Measurements from ENCODE around the gene MCC. TPM values are rescaled to one million over a fixed set of nuclear protein-coding genes. Genes with fewer than 3 reads are reported as not detected.
"Not testable (repeated sequence)": the region's sequence is repeated elsewhere in the genome, so short reads cannot be mapped to it uniquely, and the experiment has no call there.

MCC gene
- total and polyA plus RNA-seq, 5 experiments from 2014 or later: 1.2 to 4.6 (median 2.0) TPM

DNA sequence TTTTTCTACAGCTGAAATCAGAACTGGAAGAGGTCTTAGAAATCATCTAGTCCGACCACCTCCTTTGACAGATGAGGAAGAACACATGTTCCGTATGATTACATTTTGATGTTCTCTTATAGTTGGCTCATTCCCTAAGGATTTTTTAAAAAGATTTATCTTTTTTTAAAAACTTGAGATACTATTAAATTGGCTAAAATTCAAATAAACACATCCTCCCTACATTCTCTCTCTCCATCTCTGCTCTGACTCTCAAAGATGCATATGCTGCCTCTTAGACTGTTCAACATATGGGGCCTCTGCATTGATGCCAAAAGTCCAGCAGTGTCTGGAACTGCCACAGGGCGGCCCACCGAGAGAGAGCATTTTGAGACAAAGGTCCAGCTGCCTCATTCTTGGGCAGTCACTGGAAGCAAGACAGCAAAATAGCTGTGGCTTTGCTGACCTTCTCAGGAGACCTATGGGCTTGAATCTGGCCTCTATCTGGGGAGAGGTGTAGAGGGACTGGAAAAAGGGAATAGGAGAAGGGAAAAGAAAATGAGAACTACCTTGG, 40.7 kb downstream of the MCC start:
- ATAC-seq (no peak), DNase-seq (no peak)
- POLR2A ChIA-PET: no interaction called here
- H3K36me3 Mint-ChIP-seq: peaks cover 0 to 4% (median 0%) of the 10 kb centered on the region in 3 donors
- H3K4me3 Mint-ChIP-seq: no peak overlapping the region
- H3K9me3 Mint-ChIP-seq: peaks cover 0 to 12% (median under 1%) of the 10 kb centered on the region in 9 donors
- peaks cover 10 to 42% (median 23%) of the 10 kb centered on the region in 5 donors for H3K27me3 Mint-ChIP-seq
- peaks cover 4 to 7% (median 4%) of the 10 kb centered on the region in 4 donors for H3K4me1 Mint-ChIP-seq
- H3K27ac Mint-ChIP-seq: no peak overlapping the region

- POLR2A ChIA-PET: no interaction called here
- peaks cover 0 to 12% (median 3%) of the 10 kb centered on the region in 9 donors for H3K9me3 Mint-ChIP-seq
- DNase-seq (no peak), ATAC-seq (no peak)
- no peak overlapping the region for H3K27ac Mint-ChIP-seq
- H3K4me1 Mint-ChIP-seq: peaks cover 4 to 7% (median 4%) of the 10 kb centered on the region in 4 donors
- peaks cover 10 to 42% (median 25%) of the 10 kb centered on the region in 5 donors for H3K27me3 Mint-ChIP-seq
- H3K4me3 Mint-ChIP-seq: no peak overlapping the region
- H3K36me3 Mint-ChIP-seq: peaks cover 0 to 4% (median 0%) of the 10 kb centered on the region in 3 donors
These were observed 41.8 kb downstream of the MCC start for GRCh38 chr5:113446358-113446927.

- DNase-seq: no peak
- H3K27me3 Mint-ChIP-seq: peaks cover 0 to 13% (median 3%) of the 10 kb centered on the region in 5 donors
- H3K9me3 Mint-ChIP-seq: no peaks in the 10 kb centered on the region
- no peak overlapping the region for H3K27ac Mint-ChIP-seq
- no peaks in the 10 kb centered on the region for H3K4me1 Mint-ChIP-seq
- H3K36me3 Mint-ChIP-seq: no peaks in the 10 kb centered on the region
- POLR2A ChIA-PET: no interaction called here
- no peak for ATAC-seq
- no peak overlapping the region for H3K4me3 Mint-ChIP-seq
These were observed 51.1 kb downstream of the MCC start for GRCh38 chr5:113437111-113437510.

DNA sequence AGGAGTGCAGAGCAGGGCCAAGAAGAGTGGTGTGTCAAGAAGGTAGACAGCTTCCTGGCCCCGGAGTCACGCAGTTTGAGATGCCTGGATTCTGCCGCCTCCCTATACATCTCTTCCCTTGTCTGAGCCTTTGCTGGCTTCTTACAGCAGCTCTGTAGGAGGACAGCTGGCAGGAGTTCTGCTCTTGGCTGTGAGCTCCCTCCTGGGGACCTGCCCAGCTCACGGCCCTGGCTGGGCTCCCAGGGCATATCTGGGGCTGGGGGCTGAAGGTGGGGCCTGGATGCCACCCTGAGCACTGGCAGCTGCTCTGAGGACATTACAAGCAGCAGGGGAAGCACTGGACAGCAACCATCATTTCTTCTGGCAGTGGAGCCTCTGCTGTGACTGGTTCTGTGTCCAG, 52.7 kb downstream of the MCC start:
- H3K27me3 Mint-ChIP-seq: peaks cover 0 to 11% (median 3%) of the 10 kb centered on the region in 5 donors
- H3K9me3 Mint-ChIP-seq: no peaks in the 10 kb centered on the region
- H3K27ac Mint-ChIP-seq: no peak overlapping the region
- DNase-seq: no peak
- no peak overlapping the region for H3K4me3 Mint-ChIP-seq
- ATAC-seq: no peak
- H3K4me1 Mint-ChIP-seq: no peaks in the 10 kb centered on the region
- POLR2A ChIA-PET: no interaction called here
- H3K36me3 Mint-ChIP-seq: no peaks in the 10 kb centered on the region

GRCh38 chr5:113434889-113435288, 53.4 kb downstream of the MCC start, which contains the start of gene TSSK1B:
TSSK1B (minus strand) TSS chr5:113434989; CDS start chr5:113434839, 150 bp downstream.
- no peak for DNase-seq
- peaks cover 0 to 8% (median 3%) of the 10 kb centered on the region in 5 donors for H3K27me3 Mint-ChIP-seq
- H3K9me3 Mint-ChIP-seq: no peaks in the 10 kb centered on the region
- H3K4me1 Mint-ChIP-seq: no peaks in the 10 kb centered on the region
- ATAC-seq: no peak
- no peaks in the 10 kb centered on the region for H3K36me3 Mint-ChIP-seq
- no peak within 1 kb of the TSS for H3K27ac Mint-ChIP-seq
- no peak within 1 kb of the TSS for H3K4me3 Mint-ChIP-seq
- POLR2A ChIA-PET: no interaction called here

- no peak for ATAC-seq
- peaks cover 0 to 4% (median 2%) of the 10 kb centered on the region in 5 donors for H3K27me3 Mint-ChIP-seq
- POLR2A ChIA-PET: no interaction called here
- no peak for DNase-seq
- H3K36me3 Mint-ChIP-seq: no peaks in the 10 kb centered on the region
- H3K9me3 Mint-ChIP-seq: no peaks in the 10 kb centered on the region
- no peak overlapping the region for H3K4me3 Mint-ChIP-seq
- no peak overlapping the region for H3K27ac Mint-ChIP-seq
- no peaks in the 10 kb centered on the region for H3K4me1 Mint-ChIP-seq
These were observed 54.2 kb downstream of the MCC start for GRCh38 chr5:113433862-113434612.

GRCh38 chr5:113433071-113433470, 55.2 kb downstream of the MCC start:
- POLR2A ChIA-PET: no interaction called here
- Mint-ChIP-seq H3K36me3 (no peaks in the 10 kb centered on the region), H3K4me3 (no peak overlapping the region), H3K27ac (no peak overlapping the region), H3K27me3 (peaks cover 0 to 4% (median 0%) of the 10 kb centered on the region in 5 donors), H3K4me1 (no peaks in the 10 kb centered on the region), H3K9me3 (no peaks in the 10 kb centered on the region)
- ATAC-seq (no peak), DNase-seq (no peak)

- H3K4me3 Mint-ChIP-seq: no peak overlapping the region
- ATAC-seq (no peak), DNase-seq (no peak)
- POLR2A ChIA-PET: interaction anchor here (0.6 kb wide), 1 partner anchor 403 kb away, joined by 4 read pairs; no protein-coding TSS in a partner anchor
- H3K27me3 Mint-ChIP-seq: no peaks in the 10 kb centered on the region
- H3K36me3 Mint-ChIP-seq: no peaks in the 10 kb centered on the region
- H3K27ac Mint-ChIP-seq: no peak overlapping the region
- H3K9me3 Mint-ChIP-seq: no peaks in the 10 kb centered on the region
- no peaks in the 10 kb centered on the region for H3K4me1 Mint-ChIP-seq
These were observed 60.2 kb downstream of the MCC start for GRCh38 chr5:113427871-113428574.

GRCh38 chr5:113425909-113426308, 62.3 kb downstream of the MCC start:
- POLR2A ChIA-PET: no interaction called here
- DNase-seq (no peak), ATAC-seq (no peak)
- H3K27me3 Mint-ChIP-seq: peaks cover 0 to 12% (median 3%) of the 10 kb centered on the region in 5 donors
- no peaks in the 10 kb centered on the region for H3K9me3 Mint-ChIP-seq
- H3K36me3 Mint-ChIP-seq: no peaks in the 10 kb centered on the region
- no peaks in the 10 kb centered on the region for H3K4me1 Mint-ChIP-seq
- H3K27ac Mint-ChIP-seq: no peak overlapping the region
- no peak overlapping the region for H3K4me3 Mint-ChIP-seq

GRCh38 chr5:113421693-113422092, 66.6 kb downstream of the MCC start:
- POLR2A ChIA-PET: no interaction called here
- Mint-ChIP-seq H3K4me3 (no peak overlapping the region), H3K27me3 (peaks cover 1 to 12% (median 3%) of the 10 kb centered on the region in 5 donors), H3K4me1 (no peaks in the 10 kb centered on the region), H3K36me3 (no peaks in the 10 kb centered on the region), H3K9me3 (no peaks in the 10 kb centered on the region), H3K27ac (no peak overlapping the region)
- ATAC-seq (no peak), DNase-seq (no peak)

DNA sequence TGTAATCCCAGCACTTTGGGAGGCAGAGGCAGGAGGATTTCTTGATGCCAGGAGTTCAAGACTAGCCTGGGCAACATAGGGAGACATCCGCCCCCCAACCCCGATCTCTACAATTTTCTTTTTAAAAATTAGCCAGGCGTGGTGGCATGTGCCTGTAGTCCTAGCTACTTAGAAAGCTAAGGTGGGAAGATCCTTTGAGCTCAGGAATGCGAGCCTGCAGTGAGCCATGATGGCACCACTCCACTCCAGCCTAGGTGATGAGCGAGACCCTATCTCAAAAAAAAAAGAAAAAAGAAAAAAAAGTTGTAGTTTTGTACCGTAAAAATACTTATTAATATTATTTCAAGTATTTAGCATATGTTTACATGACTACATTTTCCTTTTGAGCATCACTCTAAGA, 82.7 kb downstream of the MCC start:
- Mint-ChIP-seq H3K4me3 (no peak overlapping the region), H3K27ac (no peak overlapping the region), H3K36me3 (no peaks in the 10 kb centered on the region), H3K9me3 (peaks cover 0 to under 1% (median 0%) of the 10 kb centered on the region in 9 donors), H3K4me1 (no peaks in the 10 kb centered on the region), H3K27me3 (peaks cover 0 to 4% (median 3%) of the 10 kb centered on the region in 5 donors)
- POLR2A ChIA-PET: no interaction called here
- ATAC-seq (no peak), DNase-seq (no peak)

DNA sequence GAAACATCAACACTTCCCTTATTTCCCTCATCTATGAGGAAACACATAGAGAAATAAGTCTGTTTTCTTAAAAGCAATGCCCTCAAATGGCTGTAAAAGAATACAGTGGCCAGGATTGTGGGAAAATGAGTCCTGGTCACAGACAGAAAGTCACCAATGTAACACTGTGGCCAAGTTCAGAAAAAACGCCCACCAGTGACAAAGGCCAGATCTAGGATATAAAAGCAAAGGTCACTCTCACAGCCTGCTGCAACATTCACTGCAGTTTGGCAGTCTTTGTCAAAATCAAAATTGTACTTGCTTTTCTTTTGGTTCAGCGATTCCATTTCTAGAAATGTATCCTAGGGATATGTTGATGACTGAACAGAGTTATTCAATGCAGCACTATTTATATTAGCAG, 84.0 kb downstream of the MCC start:
- H3K27me3 Mint-ChIP-seq: peaks cover 0 to 4% (median 3%) of the 10 kb centered on the region in 5 donors
- DNase-seq (no peak), ATAC-seq (no peak)
- no peaks in the 10 kb centered on the region for H3K36me3 Mint-ChIP-seq
- no peak overlapping the region for H3K4me3 Mint-ChIP-seq
- POLR2A ChIA-PET: no interaction called here
- no peaks in the 10 kb centered on the region for H3K4me1 Mint-ChIP-seq
- no peaks in the 10 kb centered on the region for H3K9me3 Mint-ChIP-seq
- H3K27ac Mint-ChIP-seq: no peak overlapping the region

DNA sequence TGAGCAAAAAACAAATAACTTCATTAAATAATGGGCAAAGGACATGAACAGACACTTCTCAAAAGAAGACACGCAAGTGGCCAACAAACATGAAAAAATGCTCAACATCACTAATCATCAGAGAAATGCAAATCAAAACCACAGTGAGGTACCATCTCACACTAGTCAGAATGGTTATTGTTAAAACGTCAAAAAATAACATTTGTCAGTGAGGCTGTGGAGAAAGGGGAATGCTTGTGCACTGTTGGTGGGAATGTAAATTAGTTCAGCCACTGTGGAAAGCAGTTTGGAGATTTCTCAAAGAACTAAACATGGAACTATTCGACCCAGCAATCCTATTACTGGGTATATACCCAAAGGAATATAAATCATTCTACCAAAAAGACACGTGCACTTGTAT, 90.3 kb downstream of the MCC start:
- DNase-seq, ATAC-seq, H3K4me1 Mint-ChIP-seq, POLR2A ChIA-PET, H3K9me3 Mint-ChIP-seq, H3K4me3 Mint-ChIP-seq, H3K27ac Mint-ChIP-seq, H3K36me3 Mint-ChIP-seq: not testable (repeated sequence)
- H3K27me3 Mint-ChIP-seq: peaks cover 3 to 10% (median 8%) of the 10 kb centered on the region in 5 donors
